Fibroblast of upper back skin (primary cell): ENCODE results near the gene RYR2.
"Not testable (repeated sequence)": the region's sequence is repeated elsewhere in the genome, so short reads cannot be mapped to it uniquely, and the experiment has no call there.

ENCODE experiments used
- DNase-seq: peaks from one replicate; pipeline ENCODE4 v3.0.0-alpha.2; 2013

The RYR2 gene

GRCh38 chr1:237091691-237092090 is 49.7 kb downstream of the RYR2 start:
- no peak for DNase-seq

- DNase-seq: no peak
Observed at GRCh38 chr1:237093691-237094090, 51.7 kb downstream of the RYR2 start.

- no peak for DNase-seq
Observed at GRCh38 chr1:237098541-237098940, 56.6 kb downstream of the RYR2 start.

- DNase-seq: no peak
Observed at GRCh38 chr1:237103021-237103420, 61.0 kb downstream of the RYR2 start.

GRCh38 chr1:237104096-237104495 is 62.1 kb downstream of the RYR2 start:
- DNase-seq: no peak

- no peak for DNase-seq
Observed at GRCh38 chr1:237105826-237106225, 63.8 kb downstream of the RYR2 start.

GRCh38 chr1:237108297-237109040 is 66.5 kb downstream of the RYR2 start:
- no peak for DNase-seq

GRCh38 chr1:237111807-237112206 is 69.8 kb downstream of the RYR2 start:
- no peak for DNase-seq

- DNase-seq: no peak
Observed at GRCh38 chr1:237112663-237113062, 70.7 kb downstream of the RYR2 start.

GRCh38 chr1:237115035-237115434 is 73.1 kb downstream of the RYR2 start:
- DNase-seq: no peak

- no peak for DNase-seq
Observed at GRCh38 chr1:237119091-237119490, 77.1 kb downstream of the RYR2 start.

- no peak for DNase-seq
Observed at GRCh38 chr1:237120683-237121082, 78.7 kb downstream of the RYR2 start.

GRCh38 chr1:237124856-237125462 is 83.0 kb downstream of the RYR2 start:
- DNase-seq: no peak

GRCh38 chr1:237126180-237126579 is 84.2 kb downstream of the RYR2 start:
- DNase-seq: no peak

GRCh38 chr1:237127301-237127700 is 85.3 kb downstream of the RYR2 start:
- not testable (repeated sequence) for DNase-seq

- DNase-seq: no peak
Observed at GRCh38 chr1:237133921-237134320, 91.9 kb downstream of the RYR2 start.

GRCh38 chr1:237134929-237135328 is 92.9 kb downstream of the RYR2 start:
- DNase-seq: no peak

- DNase-seq: no peak
Observed at GRCh38 chr1:237138551-237138950, 96.6 kb downstream of the RYR2 start.

- DNase-seq: no peak
Observed at GRCh38 chr1:237139732-237140131, 97.7 kb downstream of the RYR2 start.

GRCh38 chr1:237140986-237141385 is 99.0 kb downstream of the RYR2 start:
- DNase-seq: no peak

- no peak for DNase-seq
Observed at GRCh38 chr1:237141502-237141901, 99.5 kb downstream of the RYR2 start.

GRCh38 chr1:237145379-237146135 is 103.6 kb downstream of the RYR2 start:
- no peak for DNase-seq

- no peak for DNase-seq
Observed at GRCh38 chr1:237146241-237146640, 104.3 kb downstream of the RYR2 start.

- no peak for DNase-seq
Observed at GRCh38 chr1:237149857-237150256, 107.9 kb downstream of the RYR2 start.
